Left lung (tissue), 10 donors: ENCODE results near the gene CACUL1. TPM values are rescaled to one million over a fixed set of nuclear protein-coding genes. Genes with fewer than 3 reads are reported as not detected.
"Not testable (repeated sequence)": the region's sequence is repeated elsewhere in the genome, so short reads cannot be mapped to it uniquely, and the experiment has no call there.

Source experiments
- ATAC-seq: fragments of 200-7000 bp; cut with Tn5 transposase; one replicate; pipeline ENCODE4 v1.9.1; 2020; ENCODE audit warnings: moderate library complexity
- DNase-seq, 4 donors: peaks; one replicate each; pipeline ENCODE4 v3.0.0-alpha.2; 2013 to 2020
- H3K27ac ChIP-seq, 2 donors: fragments of 200-600 bp; sonication (generic) in 1 of 2; one replicate each; pipeline versions ENCODE4 v1.5.0 to v1.8.0; 2020 to 2021
- H3K27me3 ChIP-seq, 2 donors: fragments of 200-600 bp; sonication (generic) in 1 of 2; one replicate each; pipeline versions ENCODE4 v1.5.0 to v1.8.0; 2020 to 2021
- H3K36me3 ChIP-seq, 2 donors: fragments of 200-600 bp; sonication (generic) in 1 of 2; one replicate each; pipeline versions ENCODE4 v1.5.0 to v1.8.0; 2020 to 2021
- H3K4me1 ChIP-seq, 2 donors: fragments of 200-600 bp; one replicate each; pipeline ENCODE4 v1.8.0; 2021
- H3K4me3 ChIP-seq, 2 donors: fragments of 200-600 bp; sonication (generic) in 1 of 2; one replicate each; pipeline versions ENCODE4 v1.5.0 to v1.8.0; 2020 to 2021; ENCODE audit warnings: mild to moderate bottlenecking in 1 of 2
- H3K9me3 ChIP-seq, 2 donors: fragments of 200-600 bp; sonication (generic) in 1 of 2; one replicate each; pipeline versions ENCODE4 v1.5.0 to v1.8.0; 2020 to 2021
- intact Hi-C, 2 donors: fragments of 100-400 bp; cut with DNase I; formaldehyde crosslinking; loops; one replicate each; pipeline versions ENCODE4 v1.11.2 to v1.14.2; 2022
- polyA plus RNA-seq, 6 donors: library from polyadenylated mRNA; unstranded; fragments of 120-200 nt; gene quantifications; one replicate each; pipeline ENCODE4 v1.2.1, GENCODE V29; 2013; ENCODE audit not compliant: insufficient read length in 6 of 6
- total RNA-seq, 2 donors: library from RNA; stranded (reverse); fragmentation: NEBNext Ultra II Directional; extraction: Animal tissue kit (Norgen Biotek cat#: 25700); gene quantifications; one replicate each; pipeline ENCODE4 v1.2.1, GENCODE V29; 2021
- TF ChIP-seq, protein P1 (sequence below), 2 donors: fragments of 200-600 bp; sonication (generic) in 1 of 2; IDR thresholded peaks; one replicate each; pipeline versions ENCODE4 v1.5.0 to v1.8.0; 2021; ENCODE audit warnings: antibody characterized with exemption in 2 of 2
- donor health status: DM: no; HTN: yes; CAD: no.
- donor health status: DM: no; HTN: no; CAD: no.

The CACUL1 gene
- total and polyA plus RNA-seq, 8 donors, result 35.1 to 46.1 (median 37.3) TPM

DNA sequence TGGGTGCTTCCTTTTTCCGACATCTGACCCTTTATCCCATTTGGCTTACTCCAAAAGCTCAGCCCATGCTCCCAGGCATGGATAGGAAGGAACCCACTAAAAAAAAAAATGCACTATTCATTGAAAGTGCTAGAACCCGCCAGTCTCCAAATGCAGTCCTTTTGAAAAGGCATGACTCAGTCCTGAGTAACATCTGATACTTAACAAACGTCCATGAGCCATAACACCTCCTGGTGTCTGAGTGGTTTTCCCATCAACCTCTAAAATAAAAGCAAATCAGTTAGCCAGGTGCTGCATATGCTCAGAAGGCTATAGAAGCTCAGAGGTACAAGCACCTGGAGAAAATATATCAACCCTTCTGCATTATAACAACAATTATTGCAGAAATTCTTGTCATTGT lies 45.0 kb upstream of the CACUL1 start:
- Histone ChIP-seq H3K27ac (no peak overlapping the region), H3K36me3 (no peaks in the 10 kb centered on the region), H3K4me1 (no peaks in the 10 kb centered on the region), H3K27me3 (peaks cover 0 to 3% of the 10 kb centered on the region in 2 donors), H3K4me3 (no peak overlapping the region), H3K9me3 (no peaks in the 10 kb centered on the region)
- TF ChIP-seq, protein P1, sequence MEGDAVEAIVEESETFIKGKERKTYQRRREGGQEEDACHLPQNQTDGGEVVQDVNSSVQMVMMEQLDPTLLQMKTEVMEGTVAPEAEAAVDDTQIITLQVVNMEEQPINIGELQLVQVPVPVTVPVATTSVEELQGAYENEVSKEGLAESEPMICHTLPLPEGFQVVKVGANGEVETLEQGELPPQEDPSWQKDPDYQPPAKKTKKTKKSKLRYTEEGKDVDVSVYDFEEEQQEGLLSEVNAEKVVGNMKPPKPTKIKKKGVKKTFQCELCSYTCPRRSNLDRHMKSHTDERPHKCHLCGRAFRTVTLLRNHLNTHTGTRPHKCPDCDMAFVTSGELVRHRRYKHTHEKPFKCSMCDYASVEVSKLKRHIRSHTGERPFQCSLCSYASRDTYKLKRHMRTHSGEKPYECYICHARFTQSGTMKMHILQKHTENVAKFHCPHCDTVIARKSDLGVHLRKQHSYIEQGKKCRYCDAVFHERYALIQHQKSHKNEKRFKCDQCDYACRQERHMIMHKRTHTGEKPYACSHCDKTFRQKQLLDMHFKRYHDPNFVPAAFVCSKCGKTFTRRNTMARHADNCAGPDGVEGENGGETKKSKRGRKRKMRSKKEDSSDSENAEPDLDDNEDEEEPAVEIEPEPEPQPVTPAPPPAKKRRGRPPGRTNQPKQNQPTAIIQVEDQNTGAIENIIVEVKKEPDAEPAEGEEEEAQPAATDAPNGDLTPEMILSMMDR (IDR thresholded peaks at IDR 0.05), result no peak
- ATAC-seq, result peak; percentile 57
- intact Hi-C loops, result no loop called here
- no peak for DNase-seq

DNA sequence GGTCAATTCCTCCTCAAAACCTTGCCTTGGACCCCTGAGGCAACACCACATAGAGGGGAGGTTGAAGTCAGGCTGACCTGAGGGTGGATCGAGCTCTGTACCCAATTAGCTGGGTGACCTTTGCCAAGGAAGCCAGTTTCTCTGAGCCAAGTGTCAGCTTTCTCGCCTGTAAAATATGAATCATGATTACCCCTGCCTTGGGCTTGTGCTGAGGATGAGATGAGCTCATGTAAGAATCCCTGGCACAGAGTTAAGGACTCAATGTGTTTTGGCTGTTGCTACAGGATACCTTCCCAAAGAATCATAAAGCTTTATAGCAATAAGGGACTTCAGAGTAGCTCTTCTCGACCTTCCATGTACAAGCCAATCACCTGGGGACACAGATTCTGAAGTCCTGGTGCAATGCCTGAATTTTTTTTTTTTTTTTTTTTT lies 43.5 kb upstream of the CACUL1 start:
- H3K27me3 ChIP-seq, result peaks cover 0 to 3% of the 10 kb centered on the region in 2 donors
- H3K4me1 ChIP-seq, result no peaks in the 10 kb centered on the region
- intact Hi-C loops, result no loop called here
- TF ChIP-seq, protein P1 (IDR thresholded peaks at IDR 0.05), result no peak
- no peak overlapping the region for H3K4me3 ChIP-seq
- ATAC-seq (peak; percentile 32), DNase-seq (no peak)
- H3K36me3 ChIP-seq, result no peaks in the 10 kb centered on the region
- no peaks in the 10 kb centered on the region for H3K9me3 ChIP-seq
- no peak overlapping the region for H3K27ac ChIP-seq

DNA sequence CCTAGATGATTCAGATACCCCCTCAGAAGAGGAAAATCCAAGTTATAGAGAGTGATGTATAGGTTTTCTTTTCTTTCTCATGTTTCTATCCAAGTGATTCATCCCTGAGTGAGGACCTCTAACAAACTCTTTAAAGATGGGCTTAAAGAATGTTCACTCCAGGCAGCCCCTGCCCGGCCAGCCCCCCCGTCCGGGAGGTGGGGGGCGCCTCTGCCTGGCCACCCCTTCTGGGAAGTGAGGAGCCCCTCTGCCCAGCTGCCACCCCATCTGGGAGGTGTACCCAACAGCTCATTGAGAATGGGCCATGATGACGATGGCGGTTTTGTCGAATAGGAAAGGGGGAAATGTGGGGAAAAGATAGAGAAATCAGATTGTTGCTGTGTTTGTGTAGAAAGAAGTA lies 40.2 kb upstream of the CACUL1 start:
- ATAC-seq, H3K27me3 ChIP-seq, H3K9me3 ChIP-seq, intact Hi-C loops, H3K4me3 ChIP-seq, H3K27ac ChIP-seq, DNase-seq, H3K36me3 ChIP-seq, H3K4me1 ChIP-seq: not testable (repeated sequence)

DNA sequence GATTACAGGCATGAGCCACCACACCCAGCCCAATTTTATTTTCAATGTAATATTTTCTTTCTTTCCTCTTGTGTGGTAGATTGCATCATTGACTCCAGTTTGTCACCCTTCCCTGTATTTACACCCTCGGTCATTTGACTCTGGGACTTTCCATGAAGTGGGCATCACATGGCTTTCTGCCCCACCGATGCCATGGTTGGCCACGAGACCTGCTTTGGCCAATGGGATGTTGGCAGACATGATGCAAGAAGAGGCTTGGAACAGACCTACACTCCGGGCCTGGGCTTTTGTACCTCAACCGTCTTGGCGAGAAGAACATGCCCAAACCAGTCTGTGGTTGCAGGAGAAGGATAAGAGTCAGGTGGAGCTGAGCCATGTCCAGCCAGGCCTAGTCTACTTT lies 38.8 kb upstream of the CACUL1 start:
- H3K27ac ChIP-seq, result peak overlapping the region; percentile 33 to 57
- DNase-seq (peak in 1 of 4 donors; percentile 73), ATAC-seq (peak; percentile 60)

DNA sequence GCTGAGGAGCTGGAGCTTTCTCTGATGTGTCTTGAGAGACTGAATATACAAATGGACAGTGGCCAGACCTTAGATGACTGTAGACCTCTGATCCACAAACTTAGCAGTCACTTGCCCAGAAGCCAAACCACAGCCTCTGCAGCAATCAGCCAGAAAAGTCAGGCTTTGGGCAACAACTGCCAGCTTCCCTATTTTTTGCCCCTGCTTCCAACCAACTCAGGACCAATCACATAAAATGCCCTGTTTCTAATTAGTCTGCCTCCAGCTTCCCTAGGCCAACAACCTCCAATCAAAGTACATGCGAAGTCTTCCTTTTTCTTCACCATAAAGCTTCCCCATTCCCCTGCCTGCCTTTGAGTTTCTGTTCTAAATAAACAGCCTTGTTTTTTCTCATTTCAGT lies 37.8 kb upstream of the CACUL1 start:
- DNase-seq, result peak in 1 of 4 donors; percentile 69
- TF ChIP-seq, protein P1 (IDR thresholded peaks at IDR 0.05), result no peak
- Histone ChIP-seq H3K4me1 (peaks cover 3 to 7% of the 10 kb centered on the region in 2 donors), H3K36me3 (no peaks in the 10 kb centered on the region), H3K27me3 (no peaks in the 10 kb centered on the region), H3K4me3 (no peak overlapping the region), H3K9me3 (no peaks in the 10 kb centered on the region), H3K27ac (peak overlapping the region; percentile 33 to 57)
- ATAC-seq, result peak; percentile 83
- intact Hi-C loops, result no loop called here

More for the DNA sequence above, 38.8 kb upstream of the CACUL1 start:
- intact Hi-C loops, result no loop called here
- Histone ChIP-seq H3K36me3 (no peaks in the 10 kb centered on the region), H3K27me3 (no peaks in the 10 kb centered on the region), H3K9me3 (no peaks in the 10 kb centered on the region), H3K4me3 (no peak overlapping the region), H3K4me1 (peaks cover 3 to 7% of the 10 kb centered on the region in 2 donors)
- TF ChIP-seq, protein P1 (IDR thresholded peaks at IDR 0.05), result no peak

DNA sequence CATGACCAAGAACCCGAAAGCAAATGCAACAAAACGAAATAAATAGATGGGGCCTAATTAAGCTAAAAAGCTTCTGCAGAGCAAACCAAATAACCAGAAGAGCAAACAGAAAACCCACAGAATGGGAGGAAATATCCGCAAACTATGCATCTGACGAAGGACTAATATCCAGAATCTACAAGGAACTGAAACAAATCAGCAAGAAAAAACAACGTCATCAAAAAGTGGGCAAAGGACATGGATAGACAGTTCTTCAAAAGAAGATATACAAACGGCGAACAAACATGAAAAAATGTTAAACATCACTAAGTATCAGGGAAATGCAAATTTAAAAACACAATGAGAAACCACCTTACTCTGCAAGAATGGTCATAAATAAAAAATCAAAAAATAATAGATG lies 35.3 kb upstream of the CACUL1 start:
- no peaks in the 10 kb centered on the region for H3K27me3 ChIP-seq
- DNase-seq, result no peak
- no peak for ATAC-seq
- no peak overlapping the region for H3K27ac ChIP-seq
- no peaks in the 10 kb centered on the region for H3K36me3 ChIP-seq
- intact Hi-C loops, result no loop called here
- no peaks in the 10 kb centered on the region for H3K9me3 ChIP-seq
- TF ChIP-seq, protein P1 (IDR thresholded peaks at IDR 0.05), result no peak
- peaks cover 3 to 7% of the 10 kb centered on the region in 2 donors for H3K4me1 ChIP-seq
- H3K4me3 ChIP-seq, result no peak overlapping the region
